GM18502 (cell line): ENCODE data around the gene PRDX6.
"Not testable (repeated sequence)": the region's sequence is repeated elsewhere in the genome, so short reads cannot be mapped to it uniquely, and the experiment has no call there.

Experiments
- ATAC-seq: cut with Tn5 transposase; IDR thresholded peaks from one replicate; pipeline ENCODE4 v1.9.1; 2021; ENCODE audit warnings: mild to moderate bottlenecking; ENCODE audit not compliant: unreplicated experiment, poor library complexity

Gene PRDX6

DNA sequence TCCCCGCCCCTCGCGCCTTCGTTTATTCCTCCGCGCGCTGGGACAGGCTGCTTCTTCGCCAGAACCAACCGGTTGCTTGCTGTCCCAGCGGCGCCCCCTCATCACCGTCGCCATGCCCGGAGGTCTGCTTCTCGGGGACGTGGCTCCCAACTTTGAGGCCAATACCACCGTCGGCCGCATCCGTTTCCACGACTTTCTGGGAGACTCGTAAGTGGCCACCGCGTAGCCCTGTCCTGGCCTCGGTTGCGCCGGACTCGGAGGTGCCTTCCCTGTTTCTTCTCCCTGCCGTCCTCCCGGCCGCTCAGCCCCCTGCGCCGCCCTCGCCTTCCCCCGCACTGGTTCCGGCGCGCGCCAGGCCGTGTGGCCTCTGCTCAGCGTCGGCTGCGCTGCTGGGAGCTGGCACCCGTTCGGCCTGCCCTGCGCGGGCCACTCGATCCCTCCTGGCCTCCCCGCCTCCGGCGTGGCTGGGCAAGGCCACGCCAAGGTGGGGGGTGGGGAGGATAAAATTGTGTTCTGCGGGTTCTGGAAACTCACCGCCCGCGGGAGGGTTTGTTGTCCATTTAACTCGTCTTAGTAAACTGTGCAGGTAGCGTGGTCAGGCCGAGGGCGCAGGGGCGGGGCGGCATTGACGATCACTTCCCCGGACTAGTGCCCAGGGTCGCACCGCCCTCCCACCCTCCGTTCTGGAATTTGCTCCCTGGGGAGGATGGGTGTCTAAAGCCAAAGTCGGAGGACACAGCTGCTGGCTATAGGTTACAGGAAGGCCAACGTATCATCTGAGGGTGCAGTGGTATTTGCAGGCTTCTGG is at the start of gene PRDX6:
TSS of gene PRDX6 (plus strand) at position 50 of the 808 bp plus-strand sequence. CDS start at position 113, 63 bp downstream.
- peak; percentile 53 for ATAC-seq

- peak; percentile 72 for ATAC-seq
Measured at GRCh38 chr1:173429471-173430402, 47.4 kb upstream of the PRDX6 start.

DNA sequence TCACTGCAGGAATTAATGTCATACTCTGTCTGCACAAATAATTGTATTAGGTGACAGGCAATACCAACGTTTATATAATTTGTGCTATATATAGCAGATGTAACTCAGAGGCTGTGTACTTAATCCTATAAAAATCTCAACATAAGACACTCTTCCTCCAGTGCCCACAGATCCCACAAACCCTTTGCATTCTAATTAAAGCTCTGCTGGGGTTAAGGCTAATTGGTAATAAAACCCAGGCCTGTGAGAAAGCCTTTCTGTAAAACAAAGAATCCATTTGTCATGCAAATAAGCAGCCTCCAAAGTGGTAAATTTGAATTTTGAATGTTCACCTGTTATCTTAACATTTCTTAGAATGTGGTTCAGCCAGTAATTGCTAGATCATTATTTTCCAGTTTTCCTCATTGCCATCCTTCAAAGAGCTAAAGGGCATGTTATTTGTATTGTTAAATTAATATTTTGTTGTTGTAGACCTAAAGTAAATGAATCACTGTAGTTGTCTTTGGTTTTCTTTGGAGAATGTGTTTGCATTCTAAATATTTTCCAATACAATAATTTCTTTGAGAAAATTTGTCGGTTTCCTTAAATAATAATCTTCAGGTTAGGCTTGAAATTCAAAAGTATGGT is 46.3 kb upstream of the PRDX6 start:
- ATAC-seq = no peak

DNA sequence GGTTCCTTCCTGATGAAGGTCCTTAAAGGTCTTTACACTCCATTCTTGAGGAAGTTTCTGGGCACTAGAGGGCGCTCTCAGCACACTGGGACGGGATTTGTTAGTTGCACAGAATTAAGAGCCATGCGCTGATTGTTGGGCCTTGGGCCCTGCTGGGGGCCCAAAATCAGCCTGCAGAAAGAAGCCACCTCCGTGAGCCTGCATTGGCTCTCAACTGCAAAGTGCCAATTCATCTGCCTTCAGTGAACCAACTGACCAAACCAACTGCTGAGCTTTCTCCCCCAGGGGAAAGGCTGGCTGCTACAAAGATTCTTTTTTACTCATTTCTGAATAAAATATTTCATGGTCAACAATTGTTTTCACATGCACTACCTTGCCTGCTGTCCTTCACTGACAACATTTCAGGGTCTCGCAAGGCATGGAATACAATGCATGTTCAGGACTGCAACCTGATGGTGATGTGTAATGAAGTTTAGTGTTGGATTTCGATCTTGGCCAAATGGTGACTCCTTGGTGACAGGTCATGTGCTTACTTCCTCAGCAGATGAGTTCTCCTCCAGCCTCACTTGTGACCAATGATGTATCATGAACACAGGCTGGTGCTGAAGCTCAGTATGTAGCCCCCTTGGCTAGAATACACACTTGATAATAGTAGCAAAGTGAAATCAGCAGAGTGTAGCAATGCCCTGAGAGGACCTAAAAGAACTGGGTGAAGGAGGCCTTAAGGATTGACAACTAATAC is 45.7 kb upstream of the PRDX6 start:
- peak; percentile 58 for ATAC-seq

DNA sequence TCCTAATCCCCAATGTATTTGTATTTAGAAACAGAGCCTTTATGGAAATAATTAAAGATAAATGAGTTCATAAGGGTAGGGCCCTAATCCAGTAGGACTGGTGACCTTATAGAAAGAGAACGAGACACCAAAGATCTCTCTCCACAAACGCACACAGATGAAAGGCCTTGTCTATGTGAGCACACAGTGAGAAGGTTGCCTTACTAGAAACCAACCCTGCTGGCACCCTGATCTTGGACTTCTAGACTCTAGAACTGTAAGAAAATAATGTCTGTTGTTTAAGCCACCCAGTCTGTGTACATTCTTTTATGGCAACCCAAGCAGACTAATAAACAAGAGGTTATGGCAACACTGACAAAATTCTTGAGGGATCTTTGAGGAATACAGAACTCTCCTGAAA is 44.8 kb upstream of the PRDX6 start:
- no peak for ATAC-seq

DNA sequence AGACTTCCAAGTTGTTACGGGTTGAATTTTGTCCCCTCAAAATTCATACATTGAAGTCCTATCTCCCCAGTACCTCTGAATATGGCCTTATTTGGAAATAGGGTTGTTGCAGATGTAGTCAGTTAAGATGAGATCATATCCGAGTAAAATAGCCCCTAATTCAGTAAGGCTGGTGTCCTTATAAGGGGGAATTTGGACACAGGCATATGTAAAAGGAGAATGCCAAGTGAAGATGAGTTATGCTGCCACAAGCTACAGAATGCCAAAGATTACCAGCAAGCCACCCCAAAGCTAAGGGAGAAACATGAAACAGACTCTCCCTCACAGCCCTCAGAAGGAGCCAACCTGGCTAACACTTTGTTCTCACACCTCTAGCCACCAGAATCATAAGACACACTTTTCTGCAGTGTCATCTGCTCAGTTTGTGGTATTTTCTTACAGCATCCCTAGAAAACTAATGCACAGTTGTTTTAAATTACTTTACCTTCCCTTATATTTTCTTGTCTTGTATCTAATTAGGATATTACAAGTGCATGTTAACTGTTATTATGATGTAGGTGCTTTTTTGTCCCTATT is 43.3 kb upstream of the PRDX6 start:
- ATAC-seq = no peak

- ATAC-seq = no peak
Measured at GRCh38 chr1:173436841-173437428, 40.2 kb upstream of the PRDX6 start.

- ATAC-seq = no peak
Measured at GRCh38 chr1:173438675-173439074, 38.5 kb upstream of the PRDX6 start.

- ATAC-seq = no peak
Measured at GRCh38 chr1:173440430-173440829, 36.7 kb upstream of the PRDX6 start.

GRCh38 chr1:173444757-173445156 is 32.4 kb upstream of the PRDX6 start:
- no peak for ATAC-seq

DNA sequence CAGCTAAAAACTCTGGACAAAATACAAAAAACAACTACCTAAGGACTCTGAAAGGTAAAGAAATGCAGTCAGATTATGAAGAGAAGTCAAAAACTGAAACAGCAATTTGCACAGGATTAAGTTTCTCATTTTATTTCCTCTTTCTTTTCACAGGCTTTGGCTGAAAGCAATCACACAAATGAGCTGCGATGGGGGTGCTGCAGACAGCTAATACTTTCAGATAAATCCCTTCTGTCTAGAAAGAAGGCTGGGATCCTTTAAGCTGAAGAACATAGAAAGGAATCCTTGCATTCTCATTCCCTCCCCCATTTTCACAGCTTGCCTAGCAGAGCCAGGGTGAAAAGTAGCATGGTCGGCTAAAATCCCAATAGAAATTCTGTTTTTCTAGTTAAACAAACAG is 32.0 kb upstream of the PRDX6 start:
- ATAC-seq = no peak

GRCh38 chr1:173445656-173446055 is 31.5 kb upstream of the PRDX6 start:
- no peak for ATAC-seq

DNA sequence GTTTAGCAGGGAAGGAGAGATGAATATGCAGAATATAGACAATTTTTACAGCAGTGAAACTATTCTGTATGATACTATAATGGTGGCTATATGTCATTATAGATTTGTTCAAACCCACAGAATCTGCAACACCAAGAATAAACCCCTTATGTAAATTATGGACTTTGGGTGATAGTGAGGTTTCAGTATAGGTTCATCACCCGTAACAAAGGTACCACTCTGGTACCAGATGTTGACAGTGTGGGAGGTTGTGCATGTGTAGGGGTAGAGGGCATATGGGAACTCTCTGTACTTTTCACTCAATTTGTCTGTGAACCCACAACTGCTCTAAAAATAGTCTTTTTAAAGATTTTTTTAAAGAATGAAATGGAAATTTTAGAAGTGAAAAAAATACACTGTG is 29.9 kb upstream of the PRDX6 start:
- ATAC-seq = peak; percentile 54

GRCh38 chr1:173448945-173449344 is 28.2 kb upstream of the PRDX6 start:
- ATAC-seq = no peak

DNA sequence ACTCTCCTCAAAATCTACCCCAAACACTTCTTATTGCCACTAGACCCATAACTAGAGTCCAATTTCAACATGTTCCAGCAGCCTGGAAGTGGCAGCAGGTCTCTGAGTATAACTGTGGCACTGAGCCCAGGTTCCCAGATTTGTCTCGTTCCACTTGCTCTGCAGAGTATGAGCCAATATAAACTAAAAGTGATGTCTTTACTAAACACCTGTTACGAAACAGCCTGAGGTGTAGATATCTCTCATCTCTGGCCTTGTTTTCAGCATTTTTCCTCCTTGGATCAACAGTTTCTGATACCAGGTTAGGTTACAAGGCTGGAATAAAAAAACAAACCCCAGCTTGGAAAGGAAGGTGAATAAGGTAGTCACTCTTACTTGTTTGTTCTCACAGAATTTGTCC is 25.2 kb upstream of the PRDX6 start:
- no peak for ATAC-seq

DNA sequence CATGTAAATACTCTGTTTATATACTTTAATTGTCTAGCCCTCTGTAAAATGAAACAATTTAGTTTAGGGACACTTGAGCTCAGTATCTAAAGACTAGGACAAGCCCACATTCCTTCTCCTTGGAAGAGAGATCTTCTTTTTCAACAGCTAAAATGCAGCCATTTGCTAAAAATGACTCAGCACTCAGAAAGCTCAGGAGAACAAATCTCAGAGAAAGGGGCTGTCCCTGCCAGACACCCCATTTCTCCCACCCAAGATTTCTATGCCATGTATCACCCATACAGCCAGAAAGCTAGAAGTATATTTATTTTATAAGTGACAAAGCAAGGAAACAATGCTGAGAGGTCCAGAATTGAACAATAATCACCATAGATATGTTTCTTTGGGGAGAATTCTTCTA is 23.2 kb upstream of the PRDX6 start:
- no peak for ATAC-seq

DNA sequence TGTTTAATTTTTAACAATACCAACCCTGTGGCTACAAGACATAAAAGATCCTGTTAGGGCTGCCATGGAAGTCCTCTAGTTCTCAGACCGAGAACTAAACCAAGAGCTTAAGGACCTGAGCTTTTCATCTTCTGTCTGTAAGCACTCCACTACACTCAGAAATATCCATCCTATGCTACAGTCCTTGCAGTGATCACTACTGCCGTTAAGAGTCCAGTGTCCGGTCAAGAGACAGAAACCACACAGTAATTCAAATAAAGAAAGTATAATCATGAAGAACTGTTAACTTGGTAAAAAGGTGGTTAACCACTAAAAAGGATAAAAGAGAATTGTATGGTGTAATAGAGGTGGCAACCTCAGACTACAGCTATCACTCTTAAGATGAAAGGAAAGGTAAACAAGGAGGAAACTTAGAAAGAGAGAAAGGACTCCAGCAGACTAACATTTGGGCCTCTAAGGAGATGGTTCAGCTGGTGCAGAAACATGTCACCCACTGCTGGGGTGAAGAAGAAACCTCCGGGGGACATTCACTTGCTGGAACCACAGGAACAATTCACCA is 22.1 kb upstream of the PRDX6 start:
- no peak for ATAC-seq

DNA sequence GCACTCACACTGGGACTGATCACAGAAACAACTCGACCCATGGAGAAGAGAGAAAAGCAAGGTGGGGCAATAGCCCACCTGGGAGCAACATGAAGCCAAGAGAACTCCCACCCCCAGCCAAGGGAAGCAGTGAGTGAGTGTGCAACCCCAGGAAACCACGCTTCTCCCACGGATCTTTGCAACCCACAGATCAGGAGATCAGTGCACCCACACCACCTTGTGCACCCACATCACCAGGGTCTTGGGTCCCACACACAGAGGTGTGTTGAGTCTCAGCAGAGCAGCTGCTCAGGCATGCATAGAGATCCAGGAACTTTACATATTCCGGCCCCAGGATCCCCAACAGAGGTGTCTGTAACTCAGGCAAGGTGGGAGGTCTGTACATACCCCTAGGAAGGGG is 17.2 kb upstream of the PRDX6 start:
- ATAC-seq = no peak

DNA sequence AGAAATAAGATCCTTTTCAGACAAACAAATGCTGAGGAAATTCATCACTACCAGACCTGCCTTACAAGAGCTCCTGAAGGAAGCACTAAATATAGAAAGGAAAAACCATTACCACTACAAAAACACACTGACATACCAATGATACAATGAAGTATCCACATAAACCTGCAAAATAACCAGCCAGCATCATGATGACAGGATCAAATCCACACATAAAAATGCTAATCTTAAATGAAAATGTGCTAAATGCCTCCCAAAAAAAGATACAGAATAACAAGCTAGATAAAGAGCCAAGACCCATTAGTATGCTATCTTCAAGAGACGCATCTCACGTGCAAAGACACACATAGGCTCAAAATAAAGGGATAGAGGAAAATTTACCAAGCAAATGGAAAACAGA is 14.5 kb upstream of the PRDX6 start:
- not testable (repeated sequence) for ATAC-seq
